Transverse colon (tissue), 4 donors: ENCODE results near the gene MZT2B. TPM values are rescaled to one million over a fixed set of nuclear protein-coding genes. Genes with fewer than 3 reads are reported as not detected.
A peak's percentile ranks its signal among the peaks of the same experiment; 100 is the strongest.
"Not testable (repeated sequence)": the region's sequence is repeated elsewhere in the genome, so short reads cannot be mapped to it uniquely, and the experiment has no call there.

Source experiments
- DNase-seq: peaks from one replicate; pipeline ENCODE4 v3.0.0-alpha.2; 2019
- H3K27ac ChIP-seq, 4 donors: fragments of 200-600 bp; sonication (generic); 2 replicates each; pipeline ENCODE4 v1.5.1; 2016 to 2018; ENCODE audit warnings: inconsistent platforms in 4 of 4
- H3K27me3 ChIP-seq: fragments of 200-600 bp; sonication (generic); 2 replicates; pipeline ENCODE4 v1.5.1; 2017; ENCODE audit warnings: inconsistent platforms
- H3K36me3 ChIP-seq, 4 donors: fragments of 200-600 bp; sonication (generic); 2 replicates each; pipeline ENCODE4 v1.5.1; 2017 to 2019; ENCODE audit warnings: inconsistent platforms in 4 of 4
- H3K4me1 ChIP-seq, 4 donors: fragments of 200-600 bp; sonication (generic); 2 replicates each; pipeline ENCODE4 v1.5.1; 2017 to 2020; ENCODE audit warnings: inconsistent platforms in 4 of 4
- H3K4me3 ChIP-seq, 4 donors: fragments of 200-600 bp; sonication (generic); 1 replicate in 1 of 4; 2 replicates in 3 of 4; pipeline versions ENCODE4 v1.5.1 to v1.6.1; 2017 to 2019; ENCODE audit warnings: inconsistent platforms in 4 of 4
- H3K9me3 ChIP-seq, 2 donors: fragments of 200-600 bp; sonication (generic); 2 replicates each; pipeline ENCODE4 v1.5.1; 2017 to 2019; ENCODE audit warnings: inconsistent platforms in 2 of 2
- CTCF ChIP-seq, 5 experiments: fragments of 200-600 bp in 3 of 5; fragments of 450-650 bp in 2 of 5; sonication (generic) in 3 of 5; IDR thresholded peaks; 1 replicate in 2 of 5; 2 replicates in 3 of 5; pipeline ENCODE4 v1.5.1; 2016 to 2017; ENCODE audit warnings: antibody characterized with exemption in 5 of 5, inconsistent platforms in 3 of 5, mild to moderate bottlenecking in 2 of 5, moderate library complexity in 1 of 5
- EP300 ChIP-seq: sonication (generic); formaldehyde crosslinking; IDR thresholded peaks from one replicate; pipeline ENCODE4 v1.6.1; 2017; ENCODE audit warnings: antibody characterized with exemption, low read depth
- POLR2A ChIP-seq: fragments of 450-650 bp; IDR thresholded peaks from one replicate; pipeline ENCODE4 v1.6.1; 2016; ENCODE audit warnings: antibody characterized with exemption, mild to moderate bottlenecking, moderate library complexity
- POLR2AphosphoS5 ChIP-seq, 3 donors: sonication (generic); formaldehyde crosslinking; IDR thresholded peaks; one replicate each; pipeline ENCODE4 v1.6.1; 2016; ENCODE audit warnings: antibody characterized with exemption in 3 of 3
- WGBS, 2 donors: methylation state at CpG; one replicate each; pipeline ENCODE4 v1.1.5; 2018; ENCODE audit warnings: low coverage in 1 of 2; 5-methylcytosine and 5-hydroxymethylcytosine counted together
- in situ Hi-C, 4 donors: fragments of 200-750 bp; cut with MboI; loops; one replicate each; pipeline versions ENCODE4 v1.15.0 to v1.15.1; 2017; ENCODE audit warnings: low sequenced_read_pairs in 3 of 4, low pct_ligation_motif_present in 1 of 4, low pct_unique_long_range_greater_than_20kb in 1 of 4
- intact Hi-C: fragments of 100-400 bp; cut with DNase I; formaldehyde crosslinking; loops from one replicate; pipeline ENCODE4 v1.15.1; 2023; ENCODE audit warnings: low total_unique reads
- total RNA-seq, 4 donors: library from RNA; depleted of rRNA; stranded (reverse); fragments of >200 nt; gene quantifications; one replicate each; pipeline ENCODE4 v1.1.0, GENCODE V29; 2016

The MZT2B gene
- total RNA-seq, 4 donors from 2014 or later = 50.5 to 144 (median 102) TPM

- Histone ChIP-seq H3K9me3 (no peaks in the 10 kb centered on the region), H3K27me3 (no peaks in the 10 kb centered on the region), H3K4me3 (peak within 1 kb of the TSS; percentile 83 to 98 (median 94)), H3K36me3 (no peaks in the 10 kb centered on the region), H3K4me1 (peaks cover 15 to 23% (median 22%) of the 10 kb centered on the region in 4 donors), H3K27ac (peak within 1 kb of the TSS; percentile 87 to 97 (median 93))
- DNase-seq = peak; percentile 98
- 1% methylated on average over 52 of the region's 55 CpGs; no CpG with 5 or more reads in 1 of the 2 donors for WGBS, 2 donors
- in situ Hi-C loops (loop anchor here in 1 of 4 donors (10.0 kb wide), 1 partner anchor 153 kb away; no protein-coding TSS in a partner anchor), intact Hi-C loops (loop anchor here (10.0 kb wide), 1 partner anchor 153 kb away; no protein-coding TSS in a partner anchor)
- no peak for TF ChIP-seq CTCF (IDR thresholded peaks at IDR 0.05)
- no peak for TF ChIP-seq EP300
- peak; percentile 66 to 79 (median 75) for TF ChIP-seq POLR2AphosphoS5 (IDR thresholded peaks at IDR 0.05)
- peak; percentile 55 for TF ChIP-seq POLR2A
These were observed 660 bp upstream of the MZT2B start, which contains the start of gene SMPD4 for GRCh38 chr2:130181325-130181879. SMPD4 (minus strand) TSS chr2:130181602; CDS start chr2:130176592, 5,010 bp downstream.

- H3K27me3 ChIP-seq, H3K9me3 ChIP-seq, DNase-seq, H3K36me3 ChIP-seq: not testable (repeated sequence)
- intact Hi-C loops = loop anchor here (10.0 kb wide), 1 partner anchor 152 kb away; no protein-coding TSS in a partner anchor
- H3K27ac ChIP-seq = peak overlapping the region; percentile 71 to 97 (median 92)
- H3K4me3 ChIP-seq = peak overlapping the region; percentile 18 to 98 (median 94)
- WGBS, 2 donors = 30% methylated on average over 17 of the region's 23 CpGs; no CpG with 5 or more reads in 1 of the 2 donors
- in situ Hi-C loops = loop anchor here in 1 of 4 donors (10.0 kb wide), 1 partner anchor 152 kb away; no protein-coding TSS in a partner anchor
- H3K4me1 ChIP-seq = peaks cover 15 to 23% (median 22%) of the 10 kb centered on the region in 4 donors
These were observed 907 bp downstream of the MZT2B start for GRCh38 chr2:130182826-130183511.

- peak overlapping the region in 2 of 4 donors; percentile 93 to 96 for H3K4me3 ChIP-seq
- in situ Hi-C loops (loop anchor here in 1 of 4 donors (10.0 kb wide), 1 partner anchor 151 kb away; no protein-coding TSS in a partner anchor), intact Hi-C loops (loop anchor here (10.0 kb wide), 1 partner anchor 151 kb away; no protein-coding TSS in a partner anchor)
- no peak for DNase-seq
- H3K27ac ChIP-seq = peak overlapping the region; percentile 71 to 97 (median 92)
- no peaks in the 10 kb centered on the region for H3K36me3 ChIP-seq
- TF ChIP-seq CTCF (IDR thresholded peaks at IDR 0.05) = no peak
- TF ChIP-seq POLR2A = no peak
- no peak for TF ChIP-seq POLR2AphosphoS5 (IDR thresholded peaks at IDR 0.05)
- TF ChIP-seq EP300 = no peak
- no peaks in the 10 kb centered on the region for H3K27me3 ChIP-seq
- 76% methylated on average over 26 of the region's 26 CpGs; no CpG with 5 or more reads in 1 of the 2 donors for WGBS, 2 donors
- no peaks in the 10 kb centered on the region for H3K9me3 ChIP-seq
- H3K4me1 ChIP-seq = peaks cover 15 to 23% (median 22%) of the 10 kb centered on the region in 4 donors
These were observed 1.7 kb downstream of the MZT2B start for GRCh38 chr2:130183512-130184373.

GRCh38 chr2:130185436-130185835, 3.4 kb downstream of the MZT2B start:
- Histone ChIP-seq H3K4me3 (no peak overlapping the region), H3K36me3 (no peaks in the 10 kb centered on the region), H3K9me3 (no peaks in the 10 kb centered on the region), H3K4me1 (peaks cover 12 to 18% (median 17%) of the 10 kb centered on the region in 4 donors), H3K27me3 (no peaks in the 10 kb centered on the region), H3K27ac (no peak overlapping the region)
- intact Hi-C loops = loop anchor here (10.0 kb wide), 1 partner anchor 149 kb away; no protein-coding TSS in a partner anchor
- 87% methylated on average over 10 of the region's 10 CpGs; no CpG with 5 or more reads in 1 of the 2 donors for WGBS, 2 donors
- no peak for TF ChIP-seq POLR2A
- no peak for TF ChIP-seq CTCF (IDR thresholded peaks at IDR 0.05)
- no peak for TF ChIP-seq POLR2AphosphoS5 (IDR thresholded peaks at IDR 0.05)
- no peak for TF ChIP-seq EP300
- in situ Hi-C loops = loop anchor here in 2 of 4 donors (5.0 to 10.0 kb wide), 2 partner anchors 149 to 1302 kb away; no protein-coding TSS in a partner anchor
- DNase-seq = no peak
